Measurements from ENCODE around the gene AGBL4. TPM values are rescaled to one million over a fixed set of nuclear protein-coding genes. Genes with fewer than 3 reads are reported as not detected.

AGBL4 gene
- total RNA-seq, 2 donors from 2014 or later: not detected

- ATAC-seq (ENCODE audit: insufficient number of reproducible peaks, low FRiP score, low read depth) (no peak), DNase-seq (ENCODE audit: low spot score) (no peak)
- Histone ChIP-seq H3K27ac (no peak overlapping the region), H3K36me3 (no peaks in the 10 kb centered on the region), H3K4me1 (ENCODE audit: control insufficient read depth in 1 of 2, low read depth in 2 of 2) (peaks cover 0 to 4% of the 10 kb centered on the region in 2 donors), H3K4me3 (no peak overlapping the region), H3K27me3 (replicated peaks; ENCODE audit: insufficient read depth) (no peaks in the 10 kb centered on the region), H3K9me3 (no peaks in the 10 kb centered on the region)
- no peak for TF ChIP-seq CTCF (IDR thresholded peaks at IDR 0.05)
Measured at GRCh38 chr1:48920851-48921250, 1102.9 kb downstream of the AGBL4 start.

DNA sequence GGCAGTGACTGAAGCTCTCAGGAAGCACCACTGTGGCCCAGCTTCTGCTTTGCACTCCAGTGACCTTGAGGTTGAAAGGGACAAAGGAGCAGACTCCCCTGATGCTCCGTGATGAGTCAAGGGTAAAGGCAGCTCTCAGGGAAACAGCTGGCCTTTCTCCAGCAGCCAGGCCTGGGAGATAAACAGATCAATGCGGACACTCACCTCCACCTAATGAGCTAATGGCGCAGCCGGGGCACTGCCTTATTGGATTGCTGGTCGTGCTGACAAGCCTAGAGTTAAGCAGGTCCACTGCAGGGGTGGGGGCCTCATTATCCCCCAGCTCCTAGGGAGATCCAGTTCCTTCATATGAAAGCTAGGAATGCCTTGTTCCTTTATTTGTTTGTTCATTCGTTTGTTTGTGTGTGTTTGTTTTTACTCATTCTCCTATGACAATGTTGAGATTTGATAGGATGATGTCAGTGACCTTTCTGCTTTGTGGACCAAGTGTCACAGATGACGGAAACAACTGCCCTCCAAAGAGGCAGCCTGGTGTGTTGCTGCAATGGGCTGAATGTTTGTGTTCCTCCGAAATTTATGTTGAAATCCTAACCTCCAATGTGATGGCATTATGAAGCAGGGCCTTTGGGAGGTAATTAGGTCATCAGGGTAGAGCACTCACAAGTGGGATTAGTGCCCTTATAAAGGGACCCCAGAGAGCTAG is 1105.7 kb downstream of the AGBL4 start:
- no peaks in the 10 kb centered on the region for H3K36me3 ChIP-seq
- H3K27ac ChIP-seq: no peak overlapping the region
- no peaks in the 10 kb centered on the region for H3K27me3 ChIP-seq (replicated peaks; ENCODE audit: insufficient read depth)
- no peak for TF ChIP-seq CTCF (IDR thresholded peaks at IDR 0.05)
- DNase-seq (ENCODE audit: low spot score): no peak
- no peaks in the 10 kb centered on the region for H3K9me3 ChIP-seq
- peaks cover 0 to 4% of the 10 kb centered on the region in 2 donors for H3K4me1 ChIP-seq (ENCODE audit: control insufficient read depth in 1 of 2, low read depth in 2 of 2)
- no peak overlapping the region for H3K4me3 ChIP-seq
- ATAC-seq (ENCODE audit: insufficient number of reproducible peaks, low FRiP score, low read depth): no peak

DNA sequence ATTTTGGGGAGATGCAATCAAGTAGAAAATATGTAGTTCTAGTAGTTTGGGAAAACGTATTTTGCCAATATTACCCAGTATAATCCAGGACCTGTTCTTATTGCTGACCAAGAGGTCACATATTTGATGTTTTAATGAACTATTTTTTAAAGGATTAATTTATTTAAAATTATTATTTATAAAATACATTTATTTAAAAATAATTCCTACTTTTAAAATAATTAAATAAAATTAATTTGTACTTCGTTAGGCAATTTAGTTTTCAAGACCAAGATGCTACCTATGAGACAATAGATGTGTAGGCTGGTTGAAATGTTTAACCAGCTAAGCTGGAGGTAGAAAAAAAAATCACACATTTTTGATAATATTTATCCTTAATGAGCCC is 1106.7 kb downstream of the AGBL4 start:
- Histone ChIP-seq H3K4me1 (ENCODE audit: control insufficient read depth in 1 of 2, low read depth in 2 of 2) (peaks cover 0 to 4% of the 10 kb centered on the region in 2 donors), H3K9me3 (no peaks in the 10 kb centered on the region), H3K4me3 (no peak overlapping the region), H3K36me3 (no peaks in the 10 kb centered on the region), H3K27me3 (replicated peaks; ENCODE audit: insufficient read depth) (no peaks in the 10 kb centered on the region), H3K27ac (no peak overlapping the region)
- DNase-seq (ENCODE audit: low spot score): no peak
- no peak for TF ChIP-seq CTCF (IDR thresholded peaks at IDR 0.05)
- ATAC-seq (ENCODE audit: insufficient number of reproducible peaks, low FRiP score, low read depth): no peak

GRCh38 chr1:48916130-48917069 is 1107.4 kb downstream of the AGBL4 start:
- no peaks in the 10 kb centered on the region for H3K36me3 ChIP-seq
- peaks cover 0 to 4% of the 10 kb centered on the region in 2 donors for H3K4me1 ChIP-seq (ENCODE audit: control insufficient read depth in 1 of 2, low read depth in 2 of 2)
- no peaks in the 10 kb centered on the region for H3K9me3 ChIP-seq
- ATAC-seq (ENCODE audit: insufficient number of reproducible peaks, low FRiP score, low read depth): peak; percentile 58
- no peak overlapping the region for H3K4me3 ChIP-seq
- TF ChIP-seq CTCF (IDR thresholded peaks at IDR 0.05): no peak
- H3K27me3 ChIP-seq (replicated peaks; ENCODE audit: insufficient read depth): no peaks in the 10 kb centered on the region
- no peak overlapping the region for H3K27ac ChIP-seq
- DNase-seq (ENCODE audit: low spot score): no peak

- DNase-seq (ENCODE audit: low spot score) (no peak), ATAC-seq (ENCODE audit: insufficient number of reproducible peaks, low FRiP score, low read depth) (no peak)
- no peak for TF ChIP-seq CTCF (IDR thresholded peaks at IDR 0.05)
- Histone ChIP-seq H3K27me3 (replicated peaks; ENCODE audit: insufficient read depth) (no peaks in the 10 kb centered on the region), H3K27ac (no peak overlapping the region), H3K36me3 (no peaks in the 10 kb centered on the region), H3K9me3 (no peaks in the 10 kb centered on the region), H3K4me3 (no peak overlapping the region), H3K4me1 (ENCODE audit: control insufficient read depth in 1 of 2, low read depth in 2 of 2) (no peaks in the 10 kb centered on the region)
Measured at GRCh38 chr1:48908606-48909005, 1115.1 kb downstream of the AGBL4 start.
